HT1080 (cell line): Measurements from ENCODE around the gene KCND2. TPM values are rescaled to one million over a fixed set of nuclear protein-coding genes. Genes with fewer than 3 reads are reported as not detected.
"Not testable (repeated sequence)": the region's sequence is repeated elsewhere in the genome, so short reads cannot be mapped to it uniquely, and the experiment has no call there.

Source experiments
- DNase-seq: peaks from one replicate; pipeline ENCODE4 v3.0.0-alpha.2; 2015; ENCODE audit warnings: low read depth
- total RNA-seq: library from RNA; depleted of rRNA; stranded (reverse); fragments of >200 nt; shearing (Covaris generic); gene quantifications from 2 replicates; pipeline ENCODE4 v1.2.3, GENCODE V29; 2014

Gene KCND2
- total RNA-seq, 1 experiment from 2014 or later = not detected

DNA sequence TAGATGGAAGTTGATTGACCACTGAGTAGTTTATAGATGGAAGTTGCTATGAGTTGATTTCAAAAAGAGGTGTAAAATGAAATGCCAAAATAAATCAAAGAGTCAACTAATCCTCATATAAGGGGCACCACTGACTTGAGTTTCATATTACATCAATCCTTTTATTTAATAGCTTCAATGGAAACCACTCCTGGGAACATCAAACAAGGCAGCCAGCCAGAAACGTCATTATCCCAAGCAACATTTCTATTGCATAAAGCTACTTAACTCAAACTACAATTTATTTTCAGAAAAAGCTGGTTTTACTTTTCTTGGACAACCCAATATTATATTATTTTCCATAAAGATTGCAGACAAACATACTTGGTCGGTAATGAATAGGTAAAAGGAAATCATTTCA is 422.9 kb downstream of the KCND2 start:
- no peak for DNase-seq

DNA sequence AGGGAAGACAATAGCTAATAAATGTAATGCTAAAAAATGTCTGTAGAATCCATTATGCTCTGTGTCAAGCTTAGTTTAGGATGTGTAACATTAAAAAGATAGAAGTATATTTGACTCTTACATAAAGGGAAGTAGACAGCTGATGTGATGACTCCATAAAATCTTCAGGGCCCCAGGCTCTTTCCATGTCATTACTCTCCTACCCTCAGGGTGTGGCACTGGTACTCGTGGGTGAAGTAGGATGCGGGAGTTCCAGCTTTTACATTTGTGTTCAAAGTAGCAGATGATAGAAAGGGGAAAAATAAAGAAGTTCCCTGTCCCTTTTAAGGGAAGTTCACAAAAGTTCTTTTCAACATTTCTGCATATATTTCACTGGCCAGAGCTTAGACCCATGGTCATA is 427.8 kb downstream of the KCND2 start:
- DNase-seq = no peak

DNA sequence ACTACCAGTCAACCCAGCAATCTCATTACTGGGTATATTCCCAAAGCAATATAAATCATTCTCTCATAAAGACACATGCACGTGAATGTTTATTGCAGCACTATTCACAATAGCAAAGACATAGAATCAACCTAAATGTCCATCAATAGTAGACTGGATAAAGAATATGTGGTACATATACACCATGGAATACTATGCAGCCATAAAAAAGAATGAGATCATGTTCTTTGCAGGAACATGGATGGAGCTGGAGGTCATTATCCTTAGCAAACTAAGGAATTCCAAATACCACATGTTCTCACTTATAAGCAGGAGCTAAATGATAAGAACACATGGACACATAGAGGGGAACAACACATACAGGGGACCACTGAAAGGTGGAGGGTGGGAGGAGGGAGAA is 429.4 kb downstream of the KCND2 start:
- not testable (repeated sequence) for DNase-seq

DNA sequence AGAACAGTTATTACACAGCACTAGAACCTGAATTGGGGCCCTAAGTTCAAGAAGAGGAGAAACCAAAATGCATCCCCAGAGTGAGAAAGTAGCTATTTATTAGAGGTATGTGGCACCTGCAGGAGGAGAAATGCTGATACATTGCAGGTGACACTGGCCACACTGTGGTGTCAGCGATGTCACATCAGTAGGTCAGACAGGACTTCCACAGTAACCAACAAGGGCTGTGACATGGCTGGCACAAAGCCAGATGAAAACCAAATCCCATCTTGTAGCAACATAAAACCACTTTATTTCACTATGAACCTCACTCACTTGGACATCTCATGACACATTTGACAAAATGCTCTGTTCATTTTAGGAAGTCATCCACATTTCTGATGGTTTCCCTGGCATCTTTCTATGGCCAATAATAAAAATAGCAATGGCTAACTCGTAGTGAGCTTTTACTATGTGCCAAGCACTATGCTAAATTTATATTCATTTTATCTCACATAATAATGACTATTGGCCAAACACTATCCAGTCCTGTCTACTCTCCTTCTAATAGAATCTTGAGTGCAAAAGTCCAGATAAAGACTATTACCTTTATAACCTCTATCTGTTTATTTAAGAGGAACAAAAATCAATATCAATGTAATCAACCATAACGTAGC is 430.7 kb downstream of the KCND2 start:
- no peak for DNase-seq

DNA sequence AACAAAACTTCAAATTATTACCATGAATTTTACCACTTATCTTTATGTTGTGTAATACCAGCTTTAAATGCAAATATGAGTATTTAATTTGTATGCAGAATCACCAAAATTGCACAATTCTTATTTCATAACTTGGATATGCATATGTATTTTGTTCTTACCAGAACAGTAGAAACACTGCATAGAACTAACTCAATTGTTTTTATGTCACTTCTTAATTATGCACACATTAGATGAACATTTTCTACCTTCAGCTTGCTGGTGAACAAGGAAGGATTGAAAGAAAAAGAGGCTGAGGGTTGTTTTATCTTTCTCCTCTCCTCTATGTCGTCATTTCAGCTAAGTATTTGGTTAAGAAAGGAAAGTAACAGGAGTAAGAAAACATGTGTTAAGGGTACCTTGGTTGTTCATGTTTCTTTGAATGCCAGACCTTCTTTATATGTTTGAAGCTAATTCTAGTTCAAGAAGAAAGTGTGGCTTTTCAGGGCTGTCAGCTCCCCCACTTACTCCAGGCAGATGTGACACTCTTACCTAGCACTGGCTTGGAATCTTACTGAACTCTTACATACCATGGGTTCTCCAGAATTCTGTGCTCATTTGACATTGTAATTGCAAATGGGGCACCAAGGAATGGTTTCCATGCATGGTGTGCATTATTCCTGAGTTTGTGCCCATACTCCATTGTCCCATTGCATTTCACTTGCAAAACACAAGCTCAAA is 436.4 kb downstream of the KCND2 start:
- no peak for DNase-seq

DNA sequence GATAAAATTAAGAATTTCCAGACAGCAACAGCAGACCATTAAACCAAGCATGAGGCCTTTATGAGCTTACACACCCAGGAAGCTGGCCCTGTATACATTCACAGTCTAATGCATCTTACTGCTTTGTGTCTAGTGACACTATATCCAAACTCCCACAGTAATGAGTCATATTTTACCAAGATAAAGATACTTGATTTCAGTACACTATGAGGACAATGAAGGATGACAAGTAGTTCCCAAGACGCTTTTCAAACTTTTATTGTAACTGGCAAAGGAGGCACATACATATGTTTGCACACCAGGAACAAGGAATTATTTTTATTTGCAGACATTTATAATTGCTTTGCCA is 437.0 kb downstream of the KCND2 start:
- DNase-seq = peak; percentile 35

DNA sequence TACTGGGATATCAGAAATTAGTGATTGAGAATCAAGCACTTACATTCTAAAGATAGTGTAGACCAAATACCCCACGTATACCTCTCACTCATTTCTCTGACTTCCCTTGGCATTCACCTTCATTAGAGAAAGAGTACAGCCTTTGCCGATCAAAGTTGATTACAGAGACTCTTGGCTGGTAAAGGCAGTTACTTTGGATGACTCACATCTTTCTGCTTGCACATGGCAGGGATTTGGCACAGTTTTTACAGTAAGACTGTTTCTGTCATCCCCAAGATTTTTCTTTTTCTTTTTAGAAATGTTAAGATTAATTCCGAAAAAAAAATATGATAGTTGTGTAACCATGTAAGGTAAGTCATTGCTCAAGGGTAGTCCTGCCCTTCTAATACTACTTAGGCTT is 442.0 kb downstream of the KCND2 start:
- peak; percentile 25 for DNase-seq

DNA sequence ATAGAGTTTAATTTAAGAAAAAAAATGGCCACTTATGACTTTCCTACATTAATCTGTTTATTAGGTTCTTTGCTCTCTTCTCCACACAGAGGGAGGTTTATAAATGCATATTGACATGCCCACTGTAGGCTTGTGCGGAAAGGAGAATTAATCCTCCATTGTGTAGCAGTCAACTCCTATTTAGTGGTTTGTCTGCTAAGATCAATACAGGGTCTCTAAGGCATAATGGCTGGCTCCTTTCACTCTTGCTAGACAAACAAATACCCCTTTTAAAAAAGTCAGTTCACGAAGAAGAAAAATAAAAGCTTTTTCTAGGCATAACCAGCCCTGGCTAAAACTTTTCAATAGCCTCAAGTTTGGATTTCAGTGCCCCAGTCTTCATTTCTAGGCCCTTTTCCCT is 443.3 kb downstream of the KCND2 start:
- no peak for DNase-seq

DNA sequence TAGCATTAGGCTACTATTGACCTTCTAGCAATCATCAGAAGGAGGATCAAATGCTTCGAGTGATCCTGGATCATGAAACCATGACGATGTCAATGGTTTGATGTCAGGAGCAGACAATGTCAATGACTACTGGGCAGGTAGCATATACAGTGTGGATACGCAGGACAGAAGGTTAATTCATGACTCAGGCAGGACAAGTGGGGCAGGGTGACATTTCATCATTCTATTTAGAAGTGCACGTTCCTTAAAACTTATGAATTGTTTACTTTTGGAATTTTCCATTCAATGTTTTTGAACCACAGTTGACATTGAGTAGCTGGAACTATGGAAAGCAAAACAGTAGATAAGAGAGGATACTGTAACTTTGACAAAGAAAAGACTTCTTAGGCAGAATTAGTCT is 444.2 kb downstream of the KCND2 start:
- DNase-seq = no peak

DNA sequence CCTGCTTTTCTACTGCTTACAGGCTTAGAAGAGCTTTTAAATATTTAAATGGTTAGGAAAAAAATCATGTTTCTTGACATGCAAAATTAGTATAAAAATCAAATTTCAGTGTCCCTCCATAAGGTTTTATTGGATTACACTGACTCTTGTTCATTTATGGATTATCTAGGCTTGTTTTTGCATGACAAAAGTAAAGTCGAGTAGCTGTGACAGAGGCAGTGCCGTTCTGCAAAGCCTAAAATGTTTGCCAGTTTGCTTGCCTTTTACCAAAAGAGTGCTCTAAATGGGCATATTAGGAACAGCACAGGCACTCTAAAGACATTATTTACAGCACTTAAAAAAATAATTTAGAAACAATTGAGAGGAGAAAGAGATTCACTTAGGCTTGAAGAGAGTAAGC is 445.4 kb downstream of the KCND2 start:
- no peak for DNase-seq

DNA sequence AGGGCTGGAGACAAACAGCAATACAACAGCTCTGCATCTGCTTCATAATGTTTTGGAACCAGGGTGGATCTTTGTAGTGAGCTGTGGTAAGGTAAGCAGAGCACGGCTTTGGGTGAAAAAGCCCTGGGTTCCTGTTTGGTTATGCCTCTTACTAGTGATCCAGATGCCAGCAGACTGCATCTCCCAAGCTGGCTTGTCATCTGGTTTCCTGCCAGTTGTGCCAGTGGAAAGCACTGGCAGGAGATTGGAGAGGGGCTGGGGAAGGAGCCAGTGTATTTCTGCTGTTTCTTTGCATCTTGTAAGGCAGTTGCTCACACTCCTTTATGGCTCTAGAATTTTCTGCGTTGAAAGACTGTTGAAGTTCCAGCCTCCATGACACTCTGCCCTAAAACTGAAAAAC is 447.3 kb downstream of the KCND2 start:
- DNase-seq = no peak

DNA sequence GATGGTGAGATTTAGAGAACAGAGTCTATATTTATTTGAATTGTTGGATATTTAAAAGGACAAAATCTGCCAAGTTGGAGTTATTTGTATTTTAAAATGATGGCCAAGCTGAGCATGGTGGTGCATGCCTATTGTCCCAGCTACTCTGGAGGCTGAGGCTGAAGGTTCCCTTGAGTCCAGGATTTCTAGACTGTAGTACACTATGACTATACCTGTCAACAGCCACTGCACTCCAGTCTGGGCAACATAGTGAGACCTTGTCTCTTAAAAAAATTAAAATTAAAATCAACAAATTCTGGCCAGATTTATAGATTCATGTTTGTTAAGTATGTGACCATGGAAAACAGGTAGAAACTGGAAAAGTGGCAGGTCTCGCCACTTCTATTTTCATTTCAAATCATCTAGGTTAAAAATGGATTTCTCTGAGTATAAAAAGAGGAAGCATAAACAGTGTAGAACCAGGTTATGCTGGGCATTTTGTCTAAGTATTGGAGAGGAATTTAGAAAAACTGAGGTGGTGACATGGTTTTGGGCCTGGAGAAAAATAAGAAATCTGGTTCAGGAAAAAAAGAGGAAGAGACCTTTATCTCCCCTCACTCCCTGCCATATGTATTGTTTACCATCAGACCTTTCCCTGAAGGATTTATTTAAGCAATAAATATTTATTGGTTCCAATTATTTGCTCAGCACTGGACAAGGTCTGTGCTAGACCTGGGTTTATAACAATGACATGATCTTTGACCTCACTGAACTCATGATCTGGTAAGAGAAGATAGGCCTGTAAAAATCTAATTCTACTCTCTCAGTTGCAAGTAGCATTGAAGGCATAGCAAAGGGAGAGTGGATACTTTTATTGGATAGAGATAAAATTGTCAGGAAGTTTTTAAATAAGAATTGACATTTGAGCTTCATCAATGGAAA is 450.8 kb downstream of the KCND2 start:
- DNase-seq = no peak

DNA sequence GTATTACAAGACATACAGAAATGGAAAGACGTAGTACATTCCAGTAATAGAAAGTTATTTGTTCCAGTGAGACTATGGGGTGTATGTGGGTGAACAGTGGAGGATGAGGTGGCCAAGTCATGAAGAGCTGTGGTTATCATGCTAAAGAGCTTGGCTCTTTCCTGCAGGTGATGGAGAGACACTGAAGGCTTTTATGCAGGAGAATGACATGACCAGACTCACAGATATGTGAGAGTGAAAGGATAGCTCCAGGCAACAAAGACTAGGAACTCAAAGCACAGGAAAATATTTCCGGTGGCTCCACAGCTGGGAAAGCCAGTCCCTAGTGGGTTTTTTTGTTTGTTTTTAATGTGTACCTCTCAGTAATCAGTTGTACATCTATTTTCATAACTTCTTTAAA is 451.5 kb downstream of the KCND2 start:
- DNase-seq = no peak

DNA sequence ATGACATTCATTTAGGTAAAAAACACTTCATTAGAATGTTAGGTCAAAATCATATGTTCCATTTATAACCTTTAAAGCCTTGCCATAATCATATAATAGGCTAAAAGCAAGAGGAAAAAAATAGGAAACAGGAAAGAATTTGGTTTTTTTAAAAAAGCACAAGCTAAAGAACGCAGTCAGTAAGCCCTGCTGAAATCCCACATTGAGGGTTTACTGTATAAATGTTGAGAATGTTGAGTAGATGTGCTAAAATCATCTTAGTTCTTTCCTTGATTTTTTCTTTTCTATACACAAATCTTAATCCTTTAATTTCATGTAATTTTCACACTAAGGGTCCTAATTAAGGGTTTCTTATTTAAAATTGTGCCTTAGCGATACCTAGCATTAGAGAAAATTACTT is 452.0 kb downstream of the KCND2 start:
- DNase-seq = no peak

DNA sequence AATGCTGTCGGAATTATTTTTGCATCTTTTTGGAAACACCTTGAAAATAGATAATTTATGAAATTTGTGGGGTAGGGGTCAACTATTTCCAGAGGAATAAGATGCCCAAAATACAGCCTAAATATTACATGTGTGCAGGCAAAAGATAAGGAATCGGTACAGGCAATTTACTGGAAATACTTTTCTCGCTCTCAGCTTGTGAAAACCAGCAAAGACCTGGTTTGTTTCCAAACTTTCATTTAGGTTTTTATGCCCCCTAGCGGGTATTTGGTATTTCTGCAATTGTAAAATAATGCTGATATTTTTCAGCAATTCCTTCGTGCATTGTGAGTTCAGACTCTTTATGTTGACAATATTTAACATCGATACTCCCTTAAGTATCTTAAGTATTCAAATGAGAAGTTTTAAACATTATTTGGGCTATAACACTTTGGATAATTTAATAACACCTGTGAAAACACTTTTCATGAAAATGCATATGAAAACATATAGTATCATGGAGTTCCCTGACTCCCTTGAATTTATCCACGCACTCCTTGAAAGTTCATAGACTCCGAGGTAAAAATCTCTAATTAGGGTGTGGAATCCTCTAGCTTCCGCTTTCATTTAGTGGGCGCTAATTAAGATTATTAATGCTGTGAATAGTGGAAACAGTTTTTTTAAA is 452.5 kb downstream of the KCND2 start:
- peak; percentile 32 for DNase-seq

DNA sequence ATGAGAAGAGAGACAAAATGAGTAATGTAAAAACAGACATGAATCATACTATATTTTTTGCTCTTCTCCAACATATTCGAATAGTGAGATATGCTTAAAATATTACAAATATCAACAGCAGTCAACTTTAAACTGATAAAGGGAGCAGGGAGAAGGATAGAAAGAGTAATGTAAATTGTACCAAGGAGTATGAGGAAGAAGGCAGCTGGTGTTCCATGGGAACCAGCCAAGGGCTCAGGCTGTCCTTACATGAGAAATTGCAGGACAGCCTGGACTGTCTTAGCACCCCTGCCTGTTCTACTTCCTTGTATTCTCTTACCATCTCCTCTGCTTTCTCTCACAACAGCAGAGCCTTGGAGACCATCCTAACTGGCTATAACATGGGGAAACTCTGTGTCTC is 456.3 kb downstream of the KCND2 start:
- DNase-seq = no peak

DNA sequence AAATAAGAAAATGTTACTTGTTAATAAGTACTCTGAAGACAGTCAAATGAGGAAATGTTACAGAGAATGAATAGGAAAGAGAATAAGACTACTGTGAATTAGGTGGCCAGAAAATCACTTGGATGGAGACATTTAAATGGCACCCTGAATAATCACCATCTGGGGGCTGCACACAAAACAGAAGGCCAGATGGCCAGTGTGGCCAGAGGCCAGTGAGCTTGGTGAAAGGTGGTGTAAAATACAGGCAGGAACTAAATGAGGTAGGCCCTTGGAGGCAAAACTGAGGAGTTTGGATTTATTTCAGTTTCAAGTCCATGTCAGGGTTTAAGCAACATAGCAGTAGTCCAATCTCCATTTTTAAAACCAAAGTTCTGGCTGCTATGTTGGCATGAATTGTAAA is 458.3 kb downstream of the KCND2 start:
- DNase-seq = no peak

DNA sequence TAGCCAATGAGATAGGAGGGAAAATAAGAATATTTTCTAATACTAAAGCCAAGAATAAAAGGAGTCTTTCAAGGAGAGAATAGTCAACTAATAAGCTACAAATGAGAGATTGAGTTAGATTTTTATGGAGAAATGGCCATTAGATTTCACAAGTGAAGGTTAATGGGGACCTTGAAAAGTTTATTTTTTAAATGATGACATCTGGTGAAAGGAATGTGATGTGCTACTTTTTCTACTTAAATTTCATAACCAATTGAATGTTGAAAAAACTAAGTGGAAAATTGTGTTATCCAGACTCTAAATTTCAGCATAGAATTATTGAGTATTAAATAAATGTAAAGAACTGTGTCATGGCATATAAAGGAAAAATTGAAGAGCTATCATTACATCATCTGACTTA is 459.3 kb downstream of the KCND2 start:
- DNase-seq = no peak

DNA sequence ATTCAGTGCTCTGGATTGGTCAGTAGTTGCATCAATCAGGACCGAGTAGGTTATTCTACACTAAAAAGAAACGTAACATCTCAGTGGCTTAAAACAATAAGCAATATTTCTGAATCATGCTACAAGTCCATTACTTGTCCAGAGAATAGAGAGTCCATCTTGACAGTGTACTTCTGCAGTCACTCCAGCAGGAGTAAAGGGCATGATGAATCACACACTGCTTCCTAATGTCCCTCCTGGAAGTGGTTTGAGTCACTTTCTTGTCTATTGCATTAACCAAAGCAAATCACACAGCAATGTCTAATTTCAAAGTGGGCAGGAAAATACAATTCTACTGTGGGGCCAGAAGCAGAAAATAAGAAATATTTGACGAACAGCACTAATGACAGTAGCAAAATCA is 460.2 kb downstream of the KCND2 start:
- peak; percentile 71 for DNase-seq

DNA sequence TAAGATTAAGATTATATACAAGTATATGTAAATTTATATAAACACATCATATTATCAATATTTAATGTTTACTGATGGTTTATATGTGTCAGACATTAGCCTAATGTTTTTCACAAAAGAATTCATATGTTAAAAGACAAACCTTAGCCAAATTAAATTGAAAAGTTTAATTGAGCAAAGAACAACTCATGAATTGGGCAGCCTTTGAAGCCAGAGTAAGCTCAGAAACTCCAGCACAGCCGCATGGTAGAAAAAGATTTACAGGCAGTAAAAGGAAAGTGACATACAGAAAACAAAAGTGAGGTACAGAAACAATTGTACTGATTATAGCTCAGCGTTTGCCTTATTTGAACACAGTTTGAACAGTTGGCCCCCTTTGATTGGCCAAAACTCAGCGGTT is 460.9 kb downstream of the KCND2 start:
- DNase-seq = no peak

DNA sequence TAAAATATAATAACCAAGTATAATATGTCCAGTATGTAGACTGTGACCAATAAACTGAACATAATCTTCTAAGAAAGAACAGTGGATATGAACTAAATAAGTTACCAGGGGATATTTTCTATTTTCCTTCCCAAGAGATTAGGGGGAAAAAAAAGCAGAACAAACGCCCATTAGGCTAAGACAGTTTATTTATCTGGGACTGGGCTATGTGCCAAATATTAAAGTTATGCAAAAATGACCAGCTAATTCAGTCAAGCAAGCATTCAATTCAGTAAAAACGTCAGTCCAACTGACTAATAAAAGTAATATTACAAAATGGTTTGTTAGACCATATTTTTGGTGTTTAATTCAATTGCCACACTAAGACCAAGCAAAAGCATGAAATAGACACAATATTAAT is 462.8 kb downstream of the KCND2 start:
- no peak for DNase-seq

DNA sequence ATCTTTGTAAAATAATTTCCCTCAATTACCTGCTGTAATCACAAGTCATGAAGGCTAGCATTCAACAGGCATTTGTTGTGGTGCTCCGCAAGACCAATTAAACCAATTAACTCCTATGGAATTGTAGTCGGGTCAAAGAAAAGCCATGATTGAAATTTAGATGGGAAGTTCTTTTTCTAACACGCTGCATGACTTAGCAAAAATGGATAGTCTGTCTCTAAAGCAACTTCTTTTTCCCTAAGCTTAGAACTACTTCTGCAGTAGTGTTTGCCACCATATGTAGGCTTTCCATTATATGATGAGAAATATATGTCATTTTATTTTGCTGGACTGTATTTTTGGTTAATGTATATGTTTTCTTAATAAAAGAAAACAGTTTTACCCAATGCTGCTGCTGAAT is 465.8 kb downstream of the KCND2 start:
- no peak for DNase-seq
